ENCODE measurements around the gene PRSS1.
"Not testable (repeated sequence)": the region's sequence is repeated elsewhere in the genome, so short reads cannot be mapped to it uniquely, and the experiment has no call there.

The PRSS1 gene

DNA sequence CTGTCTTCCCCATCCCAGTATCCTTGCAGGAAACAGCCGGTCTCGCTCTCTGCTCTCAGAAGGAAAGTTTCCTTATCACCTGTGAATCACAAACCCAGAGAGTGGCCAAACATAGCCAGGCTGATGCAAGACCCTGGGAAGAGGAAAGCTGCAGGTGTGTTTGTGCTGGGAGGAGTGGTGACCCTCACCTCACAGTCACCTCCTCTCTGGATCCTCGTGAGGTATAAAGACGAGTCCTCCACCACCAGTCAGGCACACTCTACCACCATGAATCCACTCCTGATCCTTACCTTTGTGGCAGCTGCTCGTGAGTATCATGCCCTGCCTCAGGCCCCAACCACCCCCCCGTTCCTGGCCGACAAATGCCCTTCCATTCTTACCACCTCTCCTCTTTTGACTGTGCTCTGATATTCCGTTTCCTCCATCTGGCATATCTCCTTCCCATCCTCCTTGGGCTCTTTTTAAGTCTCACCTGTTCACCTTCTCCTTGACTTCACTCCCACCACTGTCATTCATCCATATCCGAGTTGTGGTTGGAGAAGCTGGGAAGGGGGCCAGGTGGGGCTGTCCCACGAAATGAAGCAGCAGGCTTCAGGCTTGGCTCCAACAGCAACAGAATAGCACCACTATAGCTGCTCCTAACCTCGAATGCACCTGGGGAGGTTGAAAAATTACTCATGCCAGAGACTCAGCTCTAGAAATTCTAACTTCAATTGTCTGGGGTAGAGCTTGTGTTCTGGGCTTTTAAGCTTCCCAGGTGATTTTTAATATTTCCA lies at the start of gene PRSS1:
Gene PRSS1 (plus strand): TSS at position 255 of the 776 bp plus-strand sequence. CDS start 13 bp downstream, at position 268.
- no peaks in the 10 kb centered on the region for H4K20me1 ChIP-seq (ENCODE audit: insufficient read depth, low read length)
- no peak for TF ChIP-seq EZH2phosphoT487 (IDR thresholded peaks at IDR 0.05; ENCODE audit: low read length)
- TF ChIP-seq, protein P1, sequence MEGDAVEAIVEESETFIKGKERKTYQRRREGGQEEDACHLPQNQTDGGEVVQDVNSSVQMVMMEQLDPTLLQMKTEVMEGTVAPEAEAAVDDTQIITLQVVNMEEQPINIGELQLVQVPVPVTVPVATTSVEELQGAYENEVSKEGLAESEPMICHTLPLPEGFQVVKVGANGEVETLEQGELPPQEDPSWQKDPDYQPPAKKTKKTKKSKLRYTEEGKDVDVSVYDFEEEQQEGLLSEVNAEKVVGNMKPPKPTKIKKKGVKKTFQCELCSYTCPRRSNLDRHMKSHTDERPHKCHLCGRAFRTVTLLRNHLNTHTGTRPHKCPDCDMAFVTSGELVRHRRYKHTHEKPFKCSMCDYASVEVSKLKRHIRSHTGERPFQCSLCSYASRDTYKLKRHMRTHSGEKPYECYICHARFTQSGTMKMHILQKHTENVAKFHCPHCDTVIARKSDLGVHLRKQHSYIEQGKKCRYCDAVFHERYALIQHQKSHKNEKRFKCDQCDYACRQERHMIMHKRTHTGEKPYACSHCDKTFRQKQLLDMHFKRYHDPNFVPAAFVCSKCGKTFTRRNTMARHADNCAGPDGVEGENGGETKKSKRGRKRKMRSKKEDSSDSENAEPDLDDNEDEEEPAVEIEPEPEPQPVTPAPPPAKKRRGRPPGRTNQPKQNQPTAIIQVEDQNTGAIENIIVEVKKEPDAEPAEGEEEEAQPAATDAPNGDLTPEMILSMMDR (IDR thresholded peaks at IDR 0.05; ENCODE audit: low read length) = no peak
- TF ChIP-seq EZH2 (optimal IDR thresholded peaks at IDR 0.05; ENCODE audit: low read depth, low read length) = no peak
- no peaks in the 10 kb centered on the region for H3K27me3 ChIP-seq (replicated peaks; ENCODE audit: insufficient read depth, low read length)
- no peak within 1 kb of the TSS for H2AFZ ChIP-seq (ENCODE audit: low read length)
- H3K9ac ChIP-seq (ENCODE audit: low read length) = no peak within 1 kb of the TSS
- H3K27ac ChIP-seq (ENCODE audit: low read length) = no peak within 1 kb of the TSS
- no peak within 1 kb of the TSS for H3K4me3 ChIP-seq (ENCODE audit: low read length)
- H3F3A ChIP-seq (ENCODE audit: insufficient read depth, low read length) = no peaks in the 10 kb centered on the region
- H3K4me1 ChIP-seq (ENCODE audit: low read length) = no peaks in the 10 kb centered on the region
- no peaks in the 10 kb centered on the region for H3K36me3 ChIP-seq (replicated peaks; ENCODE audit: insufficient read depth, low read length)
- H3K4me2 ChIP-seq (ENCODE audit: low read depth, low read length) = no peak within 1 kb of the TSS
- no peaks in the 10 kb centered on the region for H3K79me2 ChIP-seq (ENCODE audit: low read length)
- H3K9me2 ChIP-seq (replicated peaks; ENCODE audit: insufficient read depth, low read length) = no peaks in the 10 kb centered on the region
- no peak for DNase-seq
- no peaks in the 10 kb centered on the region for H3K9me3 ChIP-seq (replicated peaks; ENCODE audit: insufficient read depth, low read length)

DNA sequence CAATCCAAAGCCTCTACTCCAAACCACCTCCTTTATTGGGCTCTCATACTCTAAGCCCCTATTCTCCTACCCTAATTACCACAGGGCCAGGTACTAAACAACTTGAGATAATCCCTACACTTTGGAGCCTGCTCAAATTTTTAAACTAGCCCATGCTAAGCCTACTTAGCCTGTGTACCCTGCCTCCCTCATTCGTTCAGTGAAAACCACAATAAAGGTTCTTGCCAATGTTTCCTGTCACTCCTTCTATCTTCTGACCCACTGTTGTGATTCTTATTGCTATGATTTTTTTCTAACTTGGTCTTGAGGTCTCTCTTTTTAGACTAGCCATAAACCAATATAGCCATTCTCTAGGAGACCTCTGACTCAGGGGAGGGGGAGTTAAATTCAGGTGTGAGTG lies 48.3 kb upstream of the PRSS1 start:
- not testable (repeated sequence) for H3K9me3 ChIP-seq (replicated peaks; ENCODE audit: insufficient read depth, low read length); H3K27me3 ChIP-seq (replicated peaks; ENCODE audit: insufficient read depth, low read length); H3K4me3 ChIP-seq (ENCODE audit: low read length); H3F3A ChIP-seq (ENCODE audit: insufficient read depth, low read length); H3K79me2 ChIP-seq (ENCODE audit: low read length); H3K4me2 ChIP-seq (ENCODE audit: low read depth, low read length); H3K4me1 ChIP-seq (ENCODE audit: low read length); H3K9ac ChIP-seq (ENCODE audit: low read length); H3K9me2 ChIP-seq (replicated peaks; ENCODE audit: insufficient read depth, low read length); H3K36me3 ChIP-seq (replicated peaks; ENCODE audit: insufficient read depth, low read length); H4K20me1 ChIP-seq (ENCODE audit: insufficient read depth, low read length)
- Histone ChIP-seq H3K27ac (ENCODE audit: low read length) (peak overlapping the region; percentile 8; the same call in 1 of the 2 replicates), H2AFZ (ENCODE audit: low read length) (0 out of 2 replicates have a peak overlapping the region, but pooled peaks have one; percentile 2)
- DNase-seq = peak; percentile 37

DNA sequence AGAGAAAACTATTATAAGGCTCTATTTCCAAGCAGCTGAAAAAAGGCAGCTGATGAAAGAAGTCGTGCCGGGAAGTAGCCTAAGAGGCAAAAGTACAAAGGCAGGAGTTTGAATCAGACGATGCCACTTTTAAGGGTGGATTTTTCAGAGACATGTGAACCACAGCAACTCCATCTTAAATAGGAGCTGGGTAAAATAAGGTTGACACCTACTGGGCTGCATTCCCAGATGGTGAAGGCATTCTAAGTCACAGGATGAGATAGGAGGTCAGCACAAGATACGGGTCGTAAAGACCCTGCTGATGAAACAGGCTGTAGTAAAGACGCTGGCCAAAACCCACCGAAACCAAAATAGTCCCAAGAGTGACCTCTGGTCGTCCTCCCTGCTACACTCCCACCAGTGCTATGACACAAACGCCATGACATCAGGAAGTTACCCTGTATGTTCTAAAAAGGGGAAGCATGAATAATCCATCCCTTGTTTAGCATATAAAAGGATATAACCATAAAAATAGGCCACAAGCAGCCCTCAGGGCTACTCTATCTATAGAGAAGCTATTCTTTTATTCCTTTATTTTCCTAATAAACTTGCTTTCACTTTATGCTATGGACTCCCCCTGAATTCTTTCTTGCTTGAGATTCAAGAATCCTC lies 45.5 kb upstream of the PRSS1 start:
- TF ChIP-seq EZH2 (optimal IDR thresholded peaks at IDR 0.05; ENCODE audit: low read depth, low read length) (no peak), EZH2phosphoT487 (IDR thresholded peaks at IDR 0.05; ENCODE audit: low read length) (no peak)
- TF ChIP-seq, protein P1 (IDR thresholded peaks at IDR 0.05; ENCODE audit: low read length) = no peak

DNA sequence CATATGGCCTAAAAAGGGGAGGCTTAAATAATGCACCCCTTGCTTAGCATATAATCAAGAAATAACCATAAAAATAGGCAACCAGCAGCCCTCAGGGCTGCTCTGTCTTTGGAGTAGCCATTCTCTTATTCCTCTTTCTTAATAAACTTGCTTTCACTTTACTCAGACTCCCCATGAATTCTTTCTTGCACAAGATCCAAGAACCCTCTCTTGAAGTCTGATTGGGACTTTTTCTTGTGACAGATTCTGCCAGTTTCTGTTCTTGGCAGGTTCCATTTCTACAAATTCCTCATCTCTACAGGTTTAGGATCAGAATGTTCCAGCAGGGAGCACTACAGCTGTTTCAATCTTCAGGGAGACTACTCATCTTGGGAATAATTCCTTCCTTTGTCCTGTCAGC lies 40.5 kb upstream of the PRSS1 start:
- peak overlapping the region; percentile 14; the same call in 1 of the 2 replicates for H2AFZ ChIP-seq (ENCODE audit: low read length)
- H3K27ac ChIP-seq (ENCODE audit: low read length) = peak overlapping the region; percentile 2; the same call in 1 of the 2 replicates
- not testable (repeated sequence) for H3K9me2 ChIP-seq (replicated peaks; ENCODE audit: insufficient read depth, low read length); H3K27me3 ChIP-seq (replicated peaks; ENCODE audit: insufficient read depth, low read length); H3K79me2 ChIP-seq (ENCODE audit: low read length); H3K36me3 ChIP-seq (replicated peaks; ENCODE audit: insufficient read depth, low read length); H3K9ac ChIP-seq (ENCODE audit: low read length); H4K20me1 ChIP-seq (ENCODE audit: insufficient read depth, low read length); H3K9me3 ChIP-seq (replicated peaks; ENCODE audit: insufficient read depth, low read length); DNase-seq
- peaks cover 16% of the 10 kb centered on the region for H3F3A ChIP-seq (ENCODE audit: insufficient read depth, low read length)
- peak overlapping the region; percentile 13 for H3K4me2 ChIP-seq (ENCODE audit: low read depth, low read length)
- peak overlapping the region; percentile 1; the same call in 1 of the 2 replicates for H3K4me3 ChIP-seq (ENCODE audit: low read length)
- H3K4me1 ChIP-seq (ENCODE audit: low read length) = peaks cover 56% of the 10 kb centered on the region

More for the DNA sequence above, 45.5 kb upstream of the PRSS1 start:
- Histone ChIP-seq H2AFZ (ENCODE audit: low read length) (no peak overlapping the region), H3K4me3 (ENCODE audit: low read length) (no peak overlapping the region), H3K27ac (ENCODE audit: low read length) (no peak overlapping the region), H4K20me1 (ENCODE audit: insufficient read depth, low read length) (no peaks in the 10 kb centered on the region), H3K9ac (ENCODE audit: low read length) (no peak overlapping the region), H3K4me2 (ENCODE audit: low read depth, low read length) (no peak overlapping the region), H3K4me1 (ENCODE audit: low read length) (peaks cover 14% of the 10 kb centered on the region; the same call in 1 of the 2 replicates), H3K79me2 (ENCODE audit: low read length) (no peaks in the 10 kb centered on the region), H3K9me2 (replicated peaks; ENCODE audit: insufficient read depth, low read length) (no peaks in the 10 kb centered on the region), H3F3A (ENCODE audit: insufficient read depth, low read length) (no peaks in the 10 kb centered on the region), H3K36me3 (replicated peaks; ENCODE audit: insufficient read depth, low read length) (no peaks in the 10 kb centered on the region), H3K9me3 (replicated peaks; ENCODE audit: insufficient read depth, low read length) (no peaks in the 10 kb centered on the region), H3K27me3 (replicated peaks; ENCODE audit: insufficient read depth, low read length) (no peaks in the 10 kb centered on the region)
- no peak for DNase-seq
